ENCODE data around the gene RNF175. TPM values are rescaled to one million over a fixed set of nuclear protein-coding genes. Genes with fewer than 3 reads are reported as not detected.

The RNF175 gene
- total RNA-seq, 1 experiment from 2014 or later, result 5.4 TPM

DNA sequence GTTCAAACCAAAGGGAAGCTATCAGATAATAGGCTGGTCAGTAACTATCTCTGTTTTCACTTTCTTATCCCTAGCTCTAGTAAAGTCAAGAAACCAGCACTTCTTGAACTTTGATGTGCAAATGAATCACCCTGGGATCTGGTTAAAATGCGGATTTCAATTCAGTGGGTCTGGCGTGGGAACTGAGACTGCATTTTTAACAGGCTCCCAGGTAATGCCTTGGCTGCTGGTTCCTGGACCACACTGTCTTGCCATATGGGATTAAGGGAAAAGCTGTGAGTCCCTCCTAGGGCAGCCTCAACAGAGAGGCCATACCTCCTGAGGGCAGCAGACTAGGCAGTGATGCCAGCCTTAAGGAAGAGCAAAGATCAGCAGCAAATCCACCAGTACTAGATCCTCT is 1.7 kb downstream of the RNF175 start (continued):
- TF ChIP-seq, protein P1, sequence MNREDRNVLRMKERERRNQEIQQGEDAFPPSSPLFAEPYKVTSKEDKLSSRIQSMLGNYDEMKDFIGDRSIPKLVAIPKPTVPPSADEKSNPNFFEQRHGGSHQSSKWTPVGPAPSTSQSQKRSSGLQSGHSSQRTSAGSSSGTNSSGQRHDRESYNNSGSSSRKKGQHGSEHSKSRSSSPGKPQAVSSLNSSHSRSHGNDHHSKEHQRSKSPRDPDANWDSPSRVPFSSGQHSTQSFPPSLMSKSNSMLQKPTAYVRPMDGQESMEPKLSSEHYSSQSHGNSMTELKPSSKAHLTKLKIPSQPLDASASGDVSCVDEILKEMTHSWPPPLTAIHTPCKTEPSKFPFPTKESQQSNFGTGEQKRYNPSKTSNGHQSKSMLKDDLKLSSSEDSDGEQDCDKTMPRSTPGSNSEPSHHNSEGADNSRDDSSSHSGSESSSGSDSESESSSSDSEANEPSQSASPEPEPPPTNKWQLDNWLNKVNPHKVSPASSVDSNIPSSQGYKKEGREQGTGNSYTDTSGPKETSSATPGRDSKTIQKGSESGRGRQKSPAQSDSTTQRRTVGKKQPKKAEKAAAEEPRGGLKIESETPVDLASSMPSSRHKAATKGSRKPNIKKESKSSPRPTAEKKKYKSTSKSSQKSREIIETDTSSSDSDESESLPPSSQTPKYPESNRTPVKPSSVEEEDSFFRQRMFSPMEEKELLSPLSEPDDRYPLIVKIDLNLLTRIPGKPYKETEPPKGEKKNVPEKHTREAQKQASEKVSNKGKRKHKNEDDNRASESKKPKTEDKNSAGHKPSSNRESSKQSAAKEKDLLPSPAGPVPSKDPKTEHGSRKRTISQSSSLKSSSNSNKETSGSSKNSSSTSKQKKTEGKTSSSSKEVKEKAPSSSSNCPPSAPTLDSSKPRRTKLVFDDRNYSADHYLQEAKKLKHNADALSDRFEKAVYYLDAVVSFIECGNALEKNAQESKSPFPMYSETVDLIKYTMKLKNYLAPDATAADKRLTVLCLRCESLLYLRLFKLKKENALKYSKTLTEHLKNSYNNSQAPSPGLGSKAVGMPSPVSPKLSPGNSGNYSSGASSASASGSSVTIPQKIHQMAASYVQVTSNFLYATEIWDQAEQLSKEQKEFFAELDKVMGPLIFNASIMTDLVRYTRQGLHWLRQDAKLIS (CRISPR knock-in tag; IDR thresholded peaks at IDR 0.05; ENCODE audit: borderline replicate concordance), result no peak
- TF ChIP-seq CDX4 (CRISPR knock-in tag; IDR thresholded peaks at IDR 0.05; ENCODE audit: borderline replicate concordance), result no peak
- TF ChIP-seq, protein P2, sequence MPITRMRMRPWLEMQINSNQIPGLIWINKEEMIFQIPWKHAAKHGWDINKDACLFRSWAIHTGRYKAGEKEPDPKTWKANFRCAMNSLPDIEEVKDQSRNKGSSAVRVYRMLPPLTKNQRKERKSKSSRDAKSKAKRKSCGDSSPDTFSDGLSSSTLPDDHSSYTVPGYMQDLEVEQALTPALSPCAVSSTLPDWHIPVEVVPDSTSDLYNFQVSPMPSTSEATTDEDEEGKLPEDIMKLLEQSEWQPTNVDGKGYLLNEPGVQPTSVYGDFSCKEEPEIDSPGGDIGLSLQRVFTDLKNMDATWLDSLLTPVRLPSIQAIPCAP (CRISPR knock-in tag; IDR thresholded peaks at IDR 0.05), result no peak
- no peak for TF ChIP-seq PRRX2 (CRISPR knock-in tag; IDR thresholded peaks at IDR 0.05)
- TF ChIP-seq FOXP4 (CRISPR knock-in tag; IDR thresholded peaks at IDR 0.05), result no peak
- TF ChIP-seq PREB (CRISPR knock-in tag; IDR thresholded peaks at IDR 0.05; ENCODE audit: borderline replicate concordance), result no peak
- no peak for TF ChIP-seq JAZF1 (CRISPR knock-in tag; IDR thresholded peaks at IDR 0.05)
- TF ChIP-seq HMGA2 (CRISPR knock-in tag; IDR thresholded peaks at IDR 0.05), result no peak

DNA sequence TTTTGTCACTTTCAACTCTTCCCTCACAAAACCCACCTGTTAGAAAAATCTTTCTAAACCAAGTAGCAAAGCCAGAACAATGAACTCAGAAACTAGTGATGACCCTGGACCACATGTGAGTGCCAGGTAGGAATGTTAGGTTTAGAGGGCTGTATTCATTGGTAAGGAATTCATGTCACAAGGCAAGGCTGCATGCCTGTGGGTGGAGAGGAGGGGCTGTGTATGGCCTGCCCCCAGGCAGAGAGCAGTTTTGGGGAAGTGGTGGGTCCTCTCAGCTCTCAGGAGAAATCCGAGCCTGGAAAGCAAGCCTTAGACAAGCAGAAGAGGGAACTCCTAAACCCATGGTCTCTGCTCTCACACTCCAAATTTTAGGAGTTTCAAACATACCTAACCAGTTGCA is 2.4 kb downstream of the RNF175 start:
- no peak overlapping the region for H3K4me3 Mint-ChIP-seq
- ChIA-PET CTCF (interaction anchor here (1.6 to 2.2 kb wide), 3 partner anchors 8 to 123 kb away, joined by 5 to 14 read pairs (median 5); no protein-coding TSS in a partner anchor), POLR2A (interaction anchor here (0.6 to 1.3 kb wide), 2 partner anchors 32 to 33 kb away, joined by 3 to 4 read pairs; no protein-coding TSS in a partner anchor)
- H3K9me3 Mint-ChIP-seq, result peaks cover 13% of the 10 kb centered on the region
- peaks cover 8% of the 10 kb centered on the region for H3K36me3 Mint-ChIP-seq
- ATAC-seq, result peak; percentile 2; the same call in 1 of the 2 replicates
- peaks cover 23% of the 10 kb centered on the region for H3K4me1 Mint-ChIP-seq
- DNase-seq (ENCODE audit: low spot score), result no peak
- peaks cover 7% of the 10 kb centered on the region for H3K27me3 Mint-ChIP-seq (ENCODE audit: low read depth)
- no peak overlapping the region for H3K27ac Mint-ChIP-seq
- TF ChIP-seq ZNF317 (CRISPR knock-in tag; IDR thresholded peaks at IDR 0.05; ENCODE audit: borderline replicate concordance, low read depth), result no peak
- TF ChIP-seq SMAD4 (CRISPR knock-in tag; IDR thresholded peaks at IDR 0.05), result no peak
- no peak for TF ChIP-seq STAT6 (CRISPR knock-in tag; conservative IDR thresholded peaks at IDR 0.05; ENCODE audit: low read depth)
- TF ChIP-seq KAT7 (CRISPR knock-in tag; IDR thresholded peaks at IDR 0.05; ENCODE audit: borderline replicate concordance), result no peak
- TF ChIP-seq ZNF121 (CRISPR knock-in tag; IDR thresholded peaks at IDR 0.05), result no peak
- no peak for TF ChIP-seq ATF3 (CRISPR knock-in tag; conservative IDR thresholded peaks at IDR 0.05)
- TF ChIP-seq HMGA2 (CRISPR knock-in tag; IDR thresholded peaks at IDR 0.05), result no peak
- TF ChIP-seq USF1 (CRISPR knock-in tag; IDR thresholded peaks at IDR 0.05), result no peak
- TF ChIP-seq JUN (CRISPR knock-in tag; IDR thresholded peaks at IDR 0.05), result no peak
- TF ChIP-seq, protein P3, sequence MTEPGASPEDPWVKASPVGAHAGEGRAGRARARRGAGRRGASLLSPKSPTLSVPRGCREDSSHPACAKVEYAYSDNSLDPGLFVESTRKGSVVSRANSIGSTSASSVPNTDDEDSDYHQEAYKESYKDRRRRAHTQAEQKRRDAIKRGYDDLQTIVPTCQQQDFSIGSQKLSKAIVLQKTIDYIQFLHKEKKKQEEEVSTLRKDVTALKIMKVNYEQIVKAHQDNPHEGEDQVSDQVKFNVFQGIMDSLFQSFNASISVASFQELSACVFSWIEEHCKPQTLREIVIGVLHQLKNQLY (CRISPR knock-in tag; IDR thresholded peaks at IDR 0.05), result no peak
- TF ChIP-seq JAZF1 (CRISPR knock-in tag; IDR thresholded peaks at IDR 0.05), result no peak
- TF ChIP-seq, protein P4, sequence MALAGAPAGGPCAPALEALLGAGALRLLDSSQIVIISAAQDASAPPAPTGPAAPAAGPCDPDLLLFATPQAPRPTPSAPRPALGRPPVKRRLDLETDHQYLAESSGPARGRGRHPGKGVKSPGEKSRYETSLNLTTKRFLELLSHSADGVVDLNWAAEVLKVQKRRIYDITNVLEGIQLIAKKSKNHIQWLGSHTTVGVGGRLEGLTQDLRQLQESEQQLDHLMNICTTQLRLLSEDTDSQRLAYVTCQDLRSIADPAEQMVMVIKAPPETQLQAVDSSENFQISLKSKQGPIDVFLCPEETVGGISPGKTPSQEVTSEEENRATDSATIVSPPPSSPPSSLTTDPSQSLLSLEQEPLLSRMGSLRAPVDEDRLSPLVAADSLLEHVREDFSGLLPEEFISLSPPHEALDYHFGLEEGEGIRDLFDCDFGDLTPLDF (CRISPR knock-in tag; IDR thresholded peaks at IDR 0.05), result no peak
- TF ChIP-seq MYBL2 (CRISPR knock-in tag; IDR thresholded peaks at IDR 0.05), result no peak
- TF ChIP-seq ZNF219 (CRISPR knock-in tag; IDR thresholded peaks at IDR 0.05; ENCODE audit: borderline replicate concordance), result no peak
- TF ChIP-seq SOX15 (CRISPR knock-in tag; IDR thresholded peaks at IDR 0.05), result no peak
- no peak for TF ChIP-seq GTF2I (CRISPR knock-in tag; conservative IDR thresholded peaks at IDR 0.05)
